DMS153 treated with DMSO at 0.1 percent for 48 hours (cell line): ENCODE data around the gene PPP6R1.

Experiments used
- DNase-seq: peaks from one replicate; lab custom pipeline; 2025; ENCODE audit not compliant: unreplicated experiment; lab: John Stamatoyannopoulos, UW

The PPP6R1 gene

GRCh38 chr19:55283548-55284377 is 24.9 kb upstream of the PPP6R1 start, which contains the start of gene BRSK1:
BRSK1 (plus strand) TSS chr19:55283997; CDS start chr19:55284443, 446 bp downstream.
- peak; percentile 32 for DNase-seq

GRCh38 chr19:55279770-55280643 is 21.2 kb upstream of the PPP6R1 start, which contains the start of gene HSPBP1:
HSPBP1 (minus strand) TSS chr19:55280110; CDS start chr19:55279608, 502 bp downstream.
- DNase-seq = peak; percentile 94

GRCh38 chr19:55279340-55279739 is 20.5 kb upstream of the PPP6R1 start:
- DNase-seq = no peak

GRCh38 chr19:55278391-55279135 is 19.7 kb upstream of the PPP6R1 start:
- no peak for DNase-seq

GRCh38 chr19:55277494-55277893 is 18.7 kb upstream of the PPP6R1 start:
- DNase-seq = no peak

GRCh38 chr19:55276720-55277430 is 18.1 kb upstream of the PPP6R1 start:
- DNase-seq = no peak

- no peak for DNase-seq
These were observed 17.3 kb upstream of the PPP6R1 start for GRCh38 chr19:55275851-55276719.

- no peak for DNase-seq
These were observed 15.3 kb upstream of the PPP6R1 start for GRCh38 chr19:55273978-55274707.

- DNase-seq = no peak
These were observed 13.3 kb upstream of the PPP6R1 start for GRCh38 chr19:55272142-55272541.

- no peak for DNase-seq
These were observed 11.5 kb upstream of the PPP6R1 start for GRCh38 chr19:55270172-55270942.

GRCh38 chr19:55269299-55269698 is 10.5 kb upstream of the PPP6R1 start:
- no peak for DNase-seq

GRCh38 chr19:55266840-55267239 is 8.0 kb upstream of the PPP6R1 start:
- DNase-seq = no peak

- no peak for DNase-seq
These were observed 7.6 kb upstream of the PPP6R1 start for GRCh38 chr19:55266404-55266803.

- DNase-seq = no peak
These were observed 7.0 kb upstream of the PPP6R1 start for GRCh38 chr19:55265723-55266386.

- DNase-seq = no peak
These were observed 6.4 kb upstream of the PPP6R1 start for GRCh38 chr19:55265173-55265572.

GRCh38 chr19:55264531-55264930 is 5.7 kb upstream of the PPP6R1 start:
- no peak for DNase-seq

GRCh38 chr19:55262359-55262758 is 3.5 kb upstream of the PPP6R1 start:
- DNase-seq = no peak
